HL-60 (cell line): Measurements from ENCODE around the gene FARP2.
"Not testable (repeated sequence)": the region's sequence is repeated elsewhere in the genome, so short reads cannot be mapped to it uniquely, and the experiment has no call there.

Experiments used
- DNase-seq, 2 experiments: peaks; one replicate each; pipeline ENCODE4 v3.0.0-alpha.2; 2010 to 2020; ENCODE audit warnings: low read depth in 1 of 2, low spot score in 1 of 2
- H3K27ac ChIP-seq: fragments of 250-450 bp; sonication (Bioruptor Pico); replicated peaks from 2 replicates; pipeline ENCODE4 v1.5.1; 2020; ENCODE audit warnings: mild to moderate bottlenecking, moderate library complexity
- H3K27me3 ChIP-seq: fragments of 250-450 bp; sonication (Bioruptor Pico); 2 replicates; pipeline ENCODE4 v1.5.1; 2021; ENCODE audit warnings: mild to moderate bottlenecking, moderate library complexity; ENCODE audit not compliant: insufficient read depth, poor library complexity, severe bottlenecking
- H3K4me3 ChIP-seq: replicated peaks from 2 replicates; pipeline ENCODE4 v1.5.1; 2011; ENCODE audit warnings: mild to moderate bottlenecking, control low read depth, low read length; ENCODE audit not compliant: insufficient read depth
- CTCF ChIP-seq: IDR thresholded peaks from one replicate; pipeline ENCODE4 v1.5.1; 2011; ENCODE audit warnings: low read length, control low read depth, inconsistent platforms; ENCODE audit not compliant: insufficient read depth
- GABPA ChIP-seq: IDR thresholded peaks from 2 replicates; pipeline ENCODE4 v1.6.1; 2012; ENCODE audit warnings: low read depth
- POLR2AphosphoS5 ChIP-seq: IDR thresholded peaks from 2 replicates; pipeline ENCODE4 v1.6.1; 2012; ENCODE audit warnings: low read depth
- REST ChIP-seq: IDR thresholded peaks from 2 replicates; pipeline ENCODE4 v1.6.1; 2012; ENCODE audit warnings: low read depth; ENCODE audit not compliant: insufficient replicate concordance
- SPI1 ChIP-seq: IDR thresholded peaks from 2 replicates; pipeline ENCODE4 v1.6.1; 2012; ENCODE audit warnings: low read depth, mild to moderate bottlenecking, borderline replicate concordance

The FARP2 gene

GRCh38 chr2:241412144-241412543 lies 56.1 kb downstream of the FARP2 start:
- H3K27ac ChIP-seq, result no peak overlapping the region
- no peak overlapping the region for H3K4me3 ChIP-seq
- DNase-seq, result no peak
- TF ChIP-seq REST (no peak), SPI1 (no peak), CTCF (no peak), POLR2AphosphoS5 (no peak), GABPA (no peak)
- no peaks in the 10 kb centered on the region for H3K27me3 ChIP-seq

GRCh38 chr2:241413501-241413900 lies 57.4 kb downstream of the FARP2 start:
- H3K27me3 ChIP-seq, H3K27ac ChIP-seq, H3K4me3 ChIP-seq, DNase-seq: not testable (repeated sequence)

- Histone ChIP-seq H3K27ac (no peak overlapping the region), H3K4me3 (no peak overlapping the region), H3K27me3 (no peaks in the 10 kb centered on the region)
- TF ChIP-seq CTCF (no peak), GABPA (no peak), SPI1 (no peak), POLR2AphosphoS5 (no peak), REST (no peak)
- DNase-seq, result no peak
Measured at GRCh38 chr2:241413929-241414580, 58.0 kb downstream of the FARP2 start.

GRCh38 chr2:241415196-241415595 lies 59.1 kb downstream of the FARP2 start:
- DNase-seq, result no peak
- H3K27ac ChIP-seq, result no peak overlapping the region
- H3K4me3 ChIP-seq, result no peak overlapping the region
- no peaks in the 10 kb centered on the region for H3K27me3 ChIP-seq
- TF ChIP-seq GABPA, result no peak
- no peak for TF ChIP-seq POLR2AphosphoS5

- no peak overlapping the region for H3K27ac ChIP-seq
- no peak for DNase-seq
- no peak overlapping the region for H3K4me3 ChIP-seq
- TF ChIP-seq GABPA (no peak), REST (no peak), CTCF (no peak), SPI1 (no peak), POLR2AphosphoS5 (no peak)
- H3K27me3 ChIP-seq, result no peaks in the 10 kb centered on the region
Measured at GRCh38 chr2:241417626-241418025, 61.5 kb downstream of the FARP2 start.
